Esophagus squamous epithelium (tissue), 5 donors: Measurements from ENCODE around the gene UTP11. TPM values are rescaled to one million over a fixed set of nuclear protein-coding genes. Genes with fewer than 3 reads are reported as not detected.

Experiments used
- DNase-seq: peaks from one replicate; lab custom pipeline; 2025; lab: John Stamatoyannopoulos, UW
- H3K27ac ChIP-seq, 4 donors: fragments of 200-600 bp; sonication (generic); one replicate each; pipeline ENCODE4 v1.5.1; 2016 to 2019; ENCODE audit warnings: mild to moderate bottlenecking in 1 of 4
- H3K27me3 ChIP-seq, 4 donors: fragments of 200-600 bp; sonication (generic); 1 replicate in 3 of 4; 2 replicates in 1 of 4; pipeline versions ENCODE4 v1.5.1 to v1.6.0; 2017 to 2021; ENCODE audit warnings: antibody characterized with exemption in 1 of 4
- H3K36me3 ChIP-seq, 3 donors: fragments of 200-600 bp; sonication (generic); one replicate each; pipeline ENCODE4 v1.5.1; 2016 to 2019
- H3K4me1 ChIP-seq, 3 donors: fragments of 200-600 bp; sonication (generic); one replicate each; pipeline ENCODE4 v1.5.1; 2017 to 2019
- H3K4me3 ChIP-seq, 4 donors: fragments of 200-600 bp; sonication (generic); 1 replicate in 3 of 4; 2 replicates in 1 of 4; pipeline ENCODE4 v1.5.1; 2016 to 2019; ENCODE audit warnings: mild to moderate bottlenecking in 2 of 4, moderate library complexity in 1 of 4
- H3K9me3 ChIP-seq, 3 donors: fragments of 200-600 bp; sonication (generic); one replicate each; pipeline ENCODE4 v1.5.1; 2016 to 2019
- POLR2A ChIP-seq, 4 donors: fragments of 450-650 bp; IDR thresholded peaks; one replicate each; pipeline ENCODE4 v1.6.1; 2017; ENCODE audit warnings: antibody characterized with exemption in 4 of 4, mild to moderate bottlenecking in 4 of 4, moderate library complexity in 3 of 4
- WGBS, 2 donors: methylation state at CpG; one replicate each; pipeline ENCODE4 v1.1.5; 2018; 5-methylcytosine and 5-hydroxymethylcytosine counted together
- intact Hi-C: fragments of 100-400 bp; cut with DNase I; formaldehyde crosslinking; loops from one replicate; pipeline ENCODE4 v1.15.0; 2022
- total RNA-seq, 4 donors: library from RNA; depleted of rRNA; stranded (reverse); fragments of >200 nt; gene quantifications; one replicate each; pipeline ENCODE4 v1.1.0, GENCODE V29; 2016
- TF ChIP-seq, protein P1 (sequence below), 6 experiments: fragments of 450-650 bp in 4 of 6; fragments of 200-600 bp in 2 of 6; sonication (generic) in 2 of 6; IDR thresholded peaks; one replicate each; pipeline ENCODE4 v1.5.1; 2016 to 2019; ENCODE audit warnings: antibody characterized with exemption in 6 of 6, mild to moderate bottlenecking in 4 of 6, moderate library complexity in 4 of 6
- donor health status: DM: yes; HTN: yes; CAD: no.

The UTP11 gene
- total RNA-seq, 4 donors from 2014 or later = 38.5 to 71.5 (median 54.5) TPM

- peaks cover 9 to 100% (median 57%) of the 10 kb centered on the region in 3 donors for H3K36me3 ChIP-seq
- no peak overlapping the region for H3K4me3 ChIP-seq
- no peaks in the 10 kb centered on the region for H3K9me3 ChIP-seq
- TF ChIP-seq, protein P1, sequence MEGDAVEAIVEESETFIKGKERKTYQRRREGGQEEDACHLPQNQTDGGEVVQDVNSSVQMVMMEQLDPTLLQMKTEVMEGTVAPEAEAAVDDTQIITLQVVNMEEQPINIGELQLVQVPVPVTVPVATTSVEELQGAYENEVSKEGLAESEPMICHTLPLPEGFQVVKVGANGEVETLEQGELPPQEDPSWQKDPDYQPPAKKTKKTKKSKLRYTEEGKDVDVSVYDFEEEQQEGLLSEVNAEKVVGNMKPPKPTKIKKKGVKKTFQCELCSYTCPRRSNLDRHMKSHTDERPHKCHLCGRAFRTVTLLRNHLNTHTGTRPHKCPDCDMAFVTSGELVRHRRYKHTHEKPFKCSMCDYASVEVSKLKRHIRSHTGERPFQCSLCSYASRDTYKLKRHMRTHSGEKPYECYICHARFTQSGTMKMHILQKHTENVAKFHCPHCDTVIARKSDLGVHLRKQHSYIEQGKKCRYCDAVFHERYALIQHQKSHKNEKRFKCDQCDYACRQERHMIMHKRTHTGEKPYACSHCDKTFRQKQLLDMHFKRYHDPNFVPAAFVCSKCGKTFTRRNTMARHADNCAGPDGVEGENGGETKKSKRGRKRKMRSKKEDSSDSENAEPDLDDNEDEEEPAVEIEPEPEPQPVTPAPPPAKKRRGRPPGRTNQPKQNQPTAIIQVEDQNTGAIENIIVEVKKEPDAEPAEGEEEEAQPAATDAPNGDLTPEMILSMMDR (IDR thresholded peaks at IDR 0.05) = no peak
- TF ChIP-seq POLR2A (IDR thresholded peaks at IDR 0.05) = no peak
- no peak for DNase-seq
- no peaks in the 10 kb centered on the region for H3K27me3 ChIP-seq
- intact Hi-C loops = no loop called here
- no peaks in the 10 kb centered on the region for H3K4me1 ChIP-seq
- 86 to 90% methylated on average over 3 to 4 of the region's 4 CpGs for WGBS, 2 donors
- no peak overlapping the region for H3K27ac ChIP-seq
Observed at GRCh38 chr1:37978541-37978940, 34.0 kb upstream of the UTP11 start.

- H3K9me3 ChIP-seq = no peaks in the 10 kb centered on the region
- H3K27ac ChIP-seq = no peak overlapping the region
- H3K4me1 ChIP-seq = peaks cover 0 to 16% (median 7%) of the 10 kb centered on the region in 3 donors
- no peak for TF ChIP-seq POLR2A (IDR thresholded peaks at IDR 0.05)
- TF ChIP-seq, protein P1 (IDR thresholded peaks at IDR 0.05) = no peak
- H3K4me3 ChIP-seq = no peak overlapping the region
- H3K27me3 ChIP-seq = no peaks in the 10 kb centered on the region
- H3K36me3 ChIP-seq = peaks cover 20 to 94% (median 57%) of the 10 kb centered on the region in 3 donors
- DNase-seq = no peak
- WGBS, 2 donors = 92 to 97% methylated on average over 2 of the region's 2 CpGs
- intact Hi-C loops = no loop called here
Observed at GRCh38 chr1:37983546-37983945, 29.0 kb upstream of the UTP11 start.

DNA sequence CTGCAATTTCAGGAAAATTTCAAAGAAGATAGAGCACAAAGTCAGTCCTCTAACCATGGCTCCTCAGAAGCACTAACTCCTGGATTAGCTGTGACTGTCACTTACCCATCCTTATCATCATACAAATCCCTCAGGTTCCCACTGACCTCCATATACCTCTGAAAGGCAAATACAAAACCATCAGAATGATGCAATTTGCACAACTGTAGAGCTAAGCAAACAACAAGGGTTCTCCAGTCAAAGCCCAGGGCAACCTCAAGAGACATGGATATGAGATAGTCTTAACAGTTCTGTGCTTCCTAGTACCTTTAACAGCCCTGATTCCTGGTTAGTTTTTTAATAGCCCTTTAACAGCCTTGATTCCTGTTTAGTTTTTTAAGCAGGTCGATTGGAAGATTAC is 24.9 kb upstream of the UTP11 start:
- 20 to 47% methylated on average over 1 of the region's 1 CpG for WGBS, 2 donors
- TF ChIP-seq POLR2A (IDR thresholded peaks at IDR 0.05) = no peak
- TF ChIP-seq, protein P1 (IDR thresholded peaks at IDR 0.05) = no peak
- H3K4me1 ChIP-seq = peaks cover 9 to 30% (median 14%) of the 10 kb centered on the region in 3 donors
- H3K36me3 ChIP-seq = peaks cover 11 to 53% (median 35%) of the 10 kb centered on the region in 3 donors
- H3K9me3 ChIP-seq = no peaks in the 10 kb centered on the region
- H3K4me3 ChIP-seq = no peak overlapping the region
- intact Hi-C loops = no loop called here
- no peaks in the 10 kb centered on the region for H3K27me3 ChIP-seq
- no peak for DNase-seq
- no peak overlapping the region for H3K27ac ChIP-seq

- intact Hi-C loops = no loop called here
- WGBS, 2 donors = 0 to 1% methylated on average over 9 to 23 of the region's 30 CpGs
- DNase-seq = no peak
- H3K27ac ChIP-seq = peak overlapping the region; percentile 69 to 87 (median 78)
- peaks cover 11 to 35% (median 17%) of the 10 kb centered on the region in 3 donors for H3K36me3 ChIP-seq
- peaks cover 9 to 30% (median 14%) of the 10 kb centered on the region in 3 donors for H3K4me1 ChIP-seq
- TF ChIP-seq, protein P1 (IDR thresholded peaks at IDR 0.05) = no peak
- no peak for TF ChIP-seq POLR2A (IDR thresholded peaks at IDR 0.05)
- H3K4me3 ChIP-seq = peak overlapping the region; percentile 72 to 98 (median 80)
- no peaks in the 10 kb centered on the region for H3K9me3 ChIP-seq
- no peaks in the 10 kb centered on the region for H3K27me3 ChIP-seq
Observed at GRCh38 chr1:37989361-37989930, 23.1 kb upstream of the UTP11 start.

DNA sequence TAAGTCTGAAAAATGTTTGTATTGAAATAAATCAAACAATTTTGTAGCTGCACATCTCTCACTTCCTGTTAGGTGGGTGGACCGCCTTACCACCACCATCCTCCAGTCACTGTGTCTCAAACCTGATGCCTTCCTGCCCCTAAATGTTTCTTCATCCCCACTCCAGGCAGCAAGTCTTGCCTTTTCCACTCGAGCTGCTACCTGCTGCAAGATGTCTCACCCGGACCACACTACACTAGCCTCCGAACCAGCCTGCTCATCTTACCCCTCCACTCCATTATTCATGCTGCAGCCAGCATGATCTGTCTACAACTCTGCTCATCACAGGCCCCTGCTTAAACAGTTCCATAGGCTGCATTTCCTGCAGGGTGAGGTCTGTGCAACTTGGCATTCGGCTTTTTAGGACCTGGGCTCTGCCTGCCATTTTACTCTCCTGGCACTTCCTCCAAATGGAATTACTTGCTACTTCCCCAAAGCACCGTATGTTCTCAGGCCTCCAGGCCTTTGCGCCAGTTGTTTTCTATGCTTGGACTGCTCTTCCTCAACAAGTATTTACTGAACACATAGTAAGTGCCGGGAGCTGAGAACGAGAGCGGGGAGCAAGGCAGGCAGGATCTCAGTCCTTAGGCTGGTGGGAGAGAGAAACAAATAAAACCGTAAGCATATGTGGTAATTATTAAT is 17.5 kb upstream of the UTP11 start:
- H3K4me3 ChIP-seq = peak overlapping the region; percentile 48 to 72 (median 60)
- WGBS, 2 donors = 35 to 56% methylated on average over 9 to 11 of the region's 11 CpGs

More for the DNA sequence above, 17.5 kb upstream of the UTP11 start:
- intact Hi-C loops = no loop called here
- TF ChIP-seq, protein P1 (IDR thresholded peaks at IDR 0.05) = no peak
- TF ChIP-seq POLR2A (IDR thresholded peaks at IDR 0.05) = no peak
- peak overlapping the region; percentile 83 to 92 (median 90) for H3K27ac ChIP-seq
- H3K4me1 ChIP-seq = peaks cover 20 to 62% (median 42%) of the 10 kb centered on the region in 3 donors
- no peaks in the 10 kb centered on the region for H3K27me3 ChIP-seq
- H3K36me3 ChIP-seq = peaks cover 0 to 25% (median 0%) of the 10 kb centered on the region in 3 donors
- DNase-seq = no peak
- H3K9me3 ChIP-seq = no peaks in the 10 kb centered on the region
